PC-9 (cell line): ENCODE measurements around the gene HAPLN2.

Experiments
- EZH2 ChIP-seq: fragments of 200-600 bp; sonication (generic); IDR thresholded peaks from 2 replicates; pipeline ENCODE4 v1.8.0; 2017; ENCODE audit warnings: antibody characterized with exemption, low read depth
- TF ChIP-seq, protein P1 (sequence below): fragments of 200-600 bp; sonication (generic); conservative IDR thresholded peaks from 2 replicates; pipeline ENCODE4 v1.6.1; 2017; ENCODE audit warnings: mixed run types, antibody characterized with exemption, mild to moderate bottlenecking, moderate library complexity

DNA sequence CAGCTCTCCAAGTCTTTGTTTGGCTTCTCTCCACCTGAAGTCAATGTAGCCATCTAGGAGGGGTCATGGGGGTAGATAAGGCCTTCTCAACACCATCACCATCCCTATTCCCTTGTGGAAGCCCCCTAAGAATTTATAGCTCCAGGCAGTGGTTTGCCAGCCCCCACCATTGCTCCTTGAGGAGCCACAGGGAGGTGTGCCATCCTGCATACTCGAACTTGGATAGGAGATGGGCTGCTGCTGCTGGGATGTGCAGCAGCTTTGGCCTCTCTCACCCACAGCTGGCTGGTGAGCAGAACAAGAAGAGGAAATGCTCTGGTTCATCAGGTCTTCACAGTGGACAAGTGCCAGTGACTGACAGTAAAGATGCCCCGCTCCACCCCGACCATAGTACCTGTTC, 22.8 kb upstream of the HAPLN2 start:
- TF ChIP-seq, protein P1, sequence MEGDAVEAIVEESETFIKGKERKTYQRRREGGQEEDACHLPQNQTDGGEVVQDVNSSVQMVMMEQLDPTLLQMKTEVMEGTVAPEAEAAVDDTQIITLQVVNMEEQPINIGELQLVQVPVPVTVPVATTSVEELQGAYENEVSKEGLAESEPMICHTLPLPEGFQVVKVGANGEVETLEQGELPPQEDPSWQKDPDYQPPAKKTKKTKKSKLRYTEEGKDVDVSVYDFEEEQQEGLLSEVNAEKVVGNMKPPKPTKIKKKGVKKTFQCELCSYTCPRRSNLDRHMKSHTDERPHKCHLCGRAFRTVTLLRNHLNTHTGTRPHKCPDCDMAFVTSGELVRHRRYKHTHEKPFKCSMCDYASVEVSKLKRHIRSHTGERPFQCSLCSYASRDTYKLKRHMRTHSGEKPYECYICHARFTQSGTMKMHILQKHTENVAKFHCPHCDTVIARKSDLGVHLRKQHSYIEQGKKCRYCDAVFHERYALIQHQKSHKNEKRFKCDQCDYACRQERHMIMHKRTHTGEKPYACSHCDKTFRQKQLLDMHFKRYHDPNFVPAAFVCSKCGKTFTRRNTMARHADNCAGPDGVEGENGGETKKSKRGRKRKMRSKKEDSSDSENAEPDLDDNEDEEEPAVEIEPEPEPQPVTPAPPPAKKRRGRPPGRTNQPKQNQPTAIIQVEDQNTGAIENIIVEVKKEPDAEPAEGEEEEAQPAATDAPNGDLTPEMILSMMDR = no peak
- no peak for TF ChIP-seq EZH2
